ELF-1 (cell line): ENCODE data around the gene P2RX3.
"Not testable (repeated sequence)": the region's sequence is repeated elsewhere in the genome, so short reads cannot be mapped to it uniquely, and the experiment has no call there.

ENCODE experiments used
- DNase-seq: peaks from one replicate; pipeline ENCODE4 v3.0.0-alpha.2; 2016; ENCODE audit warnings: low read depth, low spot score

P2RX3 gene

DNA sequence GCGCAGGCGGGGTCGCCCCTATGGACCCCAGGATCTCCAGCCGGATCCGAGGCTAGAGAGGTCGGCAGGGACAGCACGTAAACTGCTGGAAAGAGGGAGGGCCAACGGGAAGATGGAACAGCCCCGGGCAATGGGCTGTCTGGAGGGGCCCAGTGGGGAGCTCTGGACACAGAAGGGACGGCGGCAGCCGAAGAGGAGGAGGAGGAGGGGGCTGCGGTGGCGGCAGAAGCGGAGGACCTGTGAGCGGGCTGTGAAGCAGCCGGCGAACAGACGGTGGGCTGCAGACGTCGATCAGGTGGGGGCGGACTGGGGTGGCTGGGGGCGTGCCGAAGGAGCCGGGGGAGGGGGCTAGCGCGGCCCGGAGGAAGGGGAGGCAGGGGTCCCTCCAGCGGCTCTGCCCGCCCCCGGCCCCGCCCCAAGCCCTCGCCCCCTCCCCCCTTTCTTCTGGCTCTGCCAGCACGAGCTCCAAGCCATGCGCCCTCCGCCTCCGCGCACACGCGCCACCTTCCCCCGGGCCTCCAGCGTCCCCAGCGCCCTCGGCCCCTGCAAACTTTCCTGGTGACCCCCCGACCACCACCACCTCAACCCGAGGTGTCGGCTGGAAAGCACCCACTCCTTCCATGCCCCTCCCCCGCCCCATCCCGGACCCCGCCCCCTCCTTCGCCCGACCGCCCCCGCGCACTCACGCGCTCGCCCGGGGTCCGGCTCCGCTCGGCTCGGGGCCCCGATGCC, 13.8 kb upstream of the P2RX3 start:
- DNase-seq = peak; percentile 86

DNA sequence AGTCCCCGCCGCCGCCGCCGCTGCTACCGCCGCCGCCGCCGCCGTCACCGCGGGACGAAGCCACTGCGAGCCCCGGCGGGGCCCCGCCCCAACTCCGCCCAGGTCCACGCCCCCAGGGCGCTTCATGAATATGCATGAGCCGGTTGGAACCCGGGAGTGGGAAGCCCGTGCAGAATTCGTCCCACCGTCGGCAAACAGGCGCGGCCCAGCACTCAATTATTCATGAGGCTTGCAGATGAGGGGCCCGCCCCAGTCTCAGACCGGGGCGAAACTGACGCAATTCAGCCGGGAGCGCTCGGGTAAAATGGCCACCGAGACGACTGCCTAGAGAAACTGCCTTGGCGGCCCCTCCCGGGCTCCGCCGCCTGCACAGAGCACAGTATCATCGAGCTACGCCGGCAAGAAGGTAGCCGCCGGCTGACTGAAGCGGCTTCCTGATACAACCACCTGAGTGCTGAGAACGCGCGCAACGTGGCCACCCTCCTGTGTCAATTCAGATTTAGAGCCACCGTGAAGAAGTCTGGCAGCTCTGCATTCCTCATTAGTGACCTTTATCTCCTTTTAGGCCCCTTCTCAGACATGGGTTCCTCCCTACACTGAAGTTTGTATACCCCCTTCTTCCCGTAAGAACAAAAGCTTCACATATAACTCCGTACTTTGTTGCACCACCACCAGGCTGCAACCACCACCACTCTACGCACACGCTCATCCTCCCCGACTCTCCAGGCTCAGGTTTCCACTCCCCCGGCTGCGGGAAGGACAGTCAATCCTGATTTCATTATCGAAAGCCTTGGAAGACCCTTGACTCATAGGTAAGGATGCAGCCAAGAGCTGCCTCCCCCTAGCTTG, 13.0 kb upstream of the P2RX3 start, which contains the start of gene TNKS1BP1:
TNKS1BP1 (minus strand) TSS at position 67 of the 849 bp plus-strand sequence. CDS start 3,067 bp downstream, outside the sequence.
- DNase-seq = peak; percentile 99

DNA sequence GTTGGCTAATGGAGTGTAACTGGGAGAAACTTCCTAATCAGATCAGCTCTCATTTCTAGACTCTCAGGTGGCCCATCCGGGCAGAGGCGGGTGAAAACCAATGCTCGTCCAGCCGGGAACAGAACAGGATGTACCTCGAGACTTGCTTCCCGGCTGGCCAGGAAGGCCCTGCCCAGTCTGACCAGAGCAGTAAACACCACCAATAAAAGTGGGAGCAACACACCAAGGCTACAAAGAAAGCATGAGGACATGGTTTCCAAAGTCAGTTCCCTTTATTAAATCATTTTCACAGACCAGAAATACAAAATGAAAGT, 12.5 kb upstream of the P2RX3 start:
- DNase-seq = no peak

DNA sequence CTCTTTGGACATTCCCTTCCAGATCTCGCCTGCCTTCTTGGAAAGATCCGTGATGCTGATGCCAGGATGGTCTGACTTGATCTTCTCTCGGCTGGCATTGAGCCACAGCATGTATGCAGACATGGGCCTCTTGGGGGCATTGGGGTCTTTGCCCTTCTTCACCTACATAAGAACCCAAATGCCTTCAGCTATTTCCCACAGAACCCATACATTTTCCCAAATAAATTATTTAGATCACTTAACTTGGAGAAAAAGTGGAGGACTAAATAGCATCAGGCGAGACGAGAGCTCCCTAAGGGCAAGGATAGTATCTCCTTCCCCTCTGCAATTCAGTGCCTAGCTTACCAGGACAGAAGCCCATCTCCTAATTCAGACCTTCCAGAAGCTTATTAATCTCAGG, 10.4 kb upstream of the P2RX3 start:
- DNase-seq = no peak

DNA sequence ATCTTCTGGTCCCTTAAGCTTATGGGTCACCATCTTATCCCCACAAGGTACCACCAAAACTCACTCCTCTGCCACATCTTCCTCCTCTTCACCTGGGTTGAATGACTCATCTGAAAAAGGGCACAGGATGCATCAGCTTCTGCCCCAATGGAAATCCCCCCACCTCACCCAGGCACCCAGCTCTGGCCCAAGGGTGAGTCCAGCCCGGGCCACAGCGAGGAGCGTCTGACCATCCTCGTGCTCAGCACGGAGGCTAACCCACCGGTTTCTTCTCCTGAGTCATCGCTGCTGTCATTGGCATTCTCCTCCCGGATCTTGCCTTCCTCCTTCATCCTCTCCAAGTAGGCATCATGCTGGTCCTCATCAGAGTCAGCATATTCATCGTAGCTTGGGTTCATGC, 8.1 kb upstream of the P2RX3 start:
- no peak for DNase-seq

DNA sequence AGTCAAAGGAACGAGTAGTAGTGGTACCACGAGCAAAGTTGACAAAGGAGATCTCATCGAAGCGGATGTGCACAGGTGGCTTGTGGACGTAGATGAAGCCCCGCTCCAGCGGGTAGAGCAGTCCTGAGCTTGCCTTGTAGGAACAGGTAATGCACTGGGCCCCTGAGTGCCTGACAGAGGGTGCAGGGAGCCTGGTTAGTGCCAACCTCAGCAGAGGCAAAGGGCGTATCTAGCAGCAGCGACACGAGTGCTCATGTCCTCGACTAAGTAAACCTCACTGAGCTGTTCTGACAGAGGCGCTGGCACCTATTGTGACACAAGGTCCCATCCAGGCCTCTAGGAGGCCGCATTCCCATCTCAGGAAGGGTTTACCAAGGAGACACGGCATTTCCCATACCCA, 6.4 kb upstream of the P2RX3 start:
- no peak for DNase-seq

DNA sequence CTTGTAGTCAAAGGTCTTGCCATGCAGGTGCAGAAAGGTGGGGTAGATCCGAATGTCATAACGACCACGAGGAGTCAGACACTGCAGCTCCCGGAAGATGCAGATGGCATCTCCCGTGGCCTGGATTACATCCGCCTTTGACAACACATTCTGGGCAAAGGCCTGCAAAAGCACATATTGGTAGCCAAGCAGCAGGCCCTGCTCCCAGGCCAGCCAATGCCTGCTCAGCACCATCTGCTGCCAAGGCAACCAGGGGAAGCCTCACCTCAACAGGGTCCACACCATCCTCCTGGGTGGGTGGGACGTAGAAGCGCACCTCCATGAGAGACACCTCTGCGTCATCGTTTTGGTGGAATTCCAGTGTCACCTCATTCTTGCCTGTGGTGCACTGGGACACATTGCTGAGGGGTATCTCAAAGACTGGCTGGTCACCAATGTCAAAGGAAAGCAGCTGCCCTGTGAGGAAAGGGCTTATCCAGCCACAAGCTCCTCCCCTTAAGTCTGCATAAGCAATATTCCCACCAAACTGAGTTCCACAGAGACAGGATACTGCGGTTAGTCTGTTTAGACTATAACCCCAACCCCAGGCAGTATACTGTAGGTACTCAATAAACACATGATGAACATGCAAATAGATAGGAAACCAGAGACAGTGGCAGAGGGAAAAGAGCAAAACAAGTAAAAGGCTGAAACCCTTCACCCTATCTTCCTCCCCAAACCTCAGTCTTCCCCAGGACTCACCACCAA, 5.3 kb upstream of the P2RX3 start:
- DNase-seq = no peak

DNA sequence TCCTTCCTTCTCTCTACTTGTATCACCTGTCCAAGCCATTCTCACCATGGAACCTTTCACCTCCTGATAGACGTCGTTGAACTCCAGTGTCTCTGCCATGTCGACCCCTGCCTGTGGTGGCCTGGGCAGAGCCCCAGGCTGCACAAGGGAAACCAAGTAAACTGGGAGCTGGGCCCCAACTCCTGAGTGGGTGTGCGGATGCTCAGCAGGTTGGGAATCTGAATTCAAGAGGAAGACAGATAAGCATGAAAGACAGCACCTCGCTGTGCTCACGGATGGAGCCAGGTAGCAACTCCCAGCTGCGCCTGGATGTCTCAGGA, 3.2 kb upstream of the P2RX3 start:
- no peak for DNase-seq

DNA sequence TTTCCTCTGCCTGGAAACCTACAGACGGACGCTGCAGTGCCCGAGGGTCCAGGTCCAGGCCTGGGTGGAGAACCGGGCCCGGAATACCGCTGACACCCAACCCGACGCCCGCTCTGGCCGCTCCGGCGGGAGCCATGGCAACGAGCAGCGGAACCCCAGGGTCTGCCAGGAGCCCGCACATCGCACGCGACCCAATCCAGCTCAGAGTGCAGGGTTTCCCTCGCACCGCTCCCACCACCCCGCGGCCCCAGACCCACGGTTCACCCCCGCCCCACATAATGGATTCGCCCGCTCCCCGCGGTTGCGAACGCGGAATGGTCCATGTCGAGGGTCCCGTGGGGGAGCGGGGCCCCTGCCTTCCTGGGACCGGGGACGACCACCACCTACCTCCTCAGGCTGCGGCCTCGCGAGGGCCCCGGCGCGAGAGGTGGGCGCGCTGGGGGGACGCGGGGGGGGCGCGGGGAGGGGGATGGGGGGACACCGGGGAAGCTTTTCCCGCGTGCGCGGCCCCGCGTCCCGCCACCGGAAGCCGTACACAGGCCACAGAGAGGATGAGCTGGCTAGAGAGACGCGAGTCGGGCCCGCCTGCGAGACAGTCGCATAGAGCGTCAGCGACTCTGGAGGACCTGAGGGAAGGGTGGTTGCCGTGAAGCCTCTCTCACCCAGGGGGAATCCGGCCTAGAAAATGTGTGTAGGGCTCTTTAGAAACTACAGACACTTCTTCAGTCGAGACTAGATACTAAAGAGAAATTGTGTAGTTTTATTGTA, 2.6 kb upstream of the P2RX3 start, which contains the start of gene SSRP1:
SSRP1 (minus strand) TSS at position 550 of the 768 bp plus-strand sequence. CDS start 771 bp downstream, outside the sequence.
- DNase-seq = peak; percentile 76

DNA sequence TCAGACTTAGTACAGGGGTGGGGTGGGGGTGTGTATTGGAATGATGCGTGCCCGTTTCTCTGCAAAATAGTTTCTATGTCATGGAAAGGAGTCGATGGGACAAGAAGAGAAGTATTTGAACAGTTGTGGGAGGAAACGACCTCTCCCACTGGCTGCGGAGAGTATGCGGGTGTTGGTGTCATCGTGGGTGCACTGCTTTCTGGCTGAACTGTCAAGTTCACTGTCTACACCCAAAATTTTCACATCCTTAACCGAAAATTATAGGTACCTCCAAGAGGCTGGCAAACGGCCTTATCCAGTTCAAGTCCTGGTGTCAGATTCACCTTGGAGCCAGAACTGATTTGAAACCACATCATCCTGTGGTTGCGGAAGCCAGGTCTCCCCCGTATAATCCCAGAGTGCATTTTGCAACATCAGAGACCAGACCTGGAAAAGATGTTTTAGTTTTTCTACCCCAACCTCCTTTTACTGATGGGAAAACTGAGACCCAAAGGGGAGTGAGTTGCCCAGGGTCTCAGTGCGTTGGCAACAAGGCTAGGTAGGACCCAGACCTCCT, 2.0 kb upstream of the P2RX3 start:
- DNase-seq = no peak

DNA sequence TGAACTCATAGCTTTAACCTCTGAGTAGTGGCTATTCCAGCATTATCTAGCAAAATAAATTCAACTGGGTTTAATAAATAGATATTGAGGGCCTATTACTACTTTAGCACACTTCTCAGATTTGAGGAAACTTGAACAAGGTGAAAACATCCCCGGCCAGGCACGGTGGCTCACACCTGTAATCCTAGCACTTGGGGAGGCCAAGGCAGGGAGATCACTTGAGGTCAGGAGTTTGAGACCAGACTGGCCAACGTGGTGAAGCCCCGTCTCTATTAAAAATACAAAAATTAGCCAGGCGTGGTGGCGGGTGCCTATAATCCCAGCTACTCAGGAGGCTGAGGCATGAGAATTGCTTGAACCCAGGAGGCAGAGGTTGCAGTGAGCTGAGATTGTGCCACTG, 1.3 kb upstream of the P2RX3 start:
- not testable (repeated sequence) for DNase-seq

DNA sequence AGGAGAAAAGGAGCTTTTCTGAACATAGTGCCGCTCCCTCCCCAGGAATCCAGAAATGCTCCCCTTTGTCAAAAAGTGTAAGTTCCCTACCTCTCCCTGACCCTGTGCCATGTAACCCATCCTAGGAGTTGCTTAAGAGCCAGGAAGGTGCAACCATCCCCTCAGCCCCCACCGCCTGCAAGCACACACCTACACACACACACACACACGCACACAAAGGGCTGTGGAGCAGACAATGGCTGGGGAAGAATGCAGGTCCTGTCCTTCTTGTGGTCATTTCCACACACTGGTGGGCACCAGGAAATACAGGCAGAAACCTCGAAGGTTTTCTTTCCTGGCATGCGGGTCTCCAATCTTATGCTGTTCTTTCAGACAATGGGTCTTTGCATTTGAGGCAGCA, 1.2 kb downstream of the P2RX3 start:
- DNase-seq = no peak

DNA sequence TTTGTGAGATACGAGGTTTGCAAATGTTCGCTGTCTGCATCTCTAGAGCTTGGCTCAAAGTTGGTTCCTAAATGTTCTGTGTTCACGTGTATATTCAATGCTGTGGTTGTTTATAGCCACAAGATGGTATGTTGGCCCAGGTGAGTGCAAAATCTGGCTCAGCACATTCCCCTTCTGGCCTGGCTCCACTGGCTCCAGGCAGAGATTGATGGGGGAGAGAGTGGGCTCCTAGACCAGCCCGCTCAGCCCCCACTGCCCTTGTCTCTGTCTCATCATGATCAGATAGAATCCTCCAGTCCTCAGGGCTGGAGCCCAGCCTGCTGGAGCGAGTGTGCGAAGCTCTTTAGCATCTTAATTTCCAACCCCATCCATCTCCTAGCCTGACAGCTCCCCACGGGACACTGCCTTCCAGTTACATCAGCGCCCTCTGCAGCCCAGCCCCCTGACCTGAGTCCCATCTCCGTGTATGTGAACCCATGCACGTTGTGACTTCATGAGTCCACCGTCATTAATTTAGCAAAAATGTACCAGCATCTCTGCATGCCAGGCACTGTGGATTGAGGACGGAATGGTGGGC, 2.0 kb downstream of the P2RX3 start:
- DNase-seq = peak; percentile 95

DNA sequence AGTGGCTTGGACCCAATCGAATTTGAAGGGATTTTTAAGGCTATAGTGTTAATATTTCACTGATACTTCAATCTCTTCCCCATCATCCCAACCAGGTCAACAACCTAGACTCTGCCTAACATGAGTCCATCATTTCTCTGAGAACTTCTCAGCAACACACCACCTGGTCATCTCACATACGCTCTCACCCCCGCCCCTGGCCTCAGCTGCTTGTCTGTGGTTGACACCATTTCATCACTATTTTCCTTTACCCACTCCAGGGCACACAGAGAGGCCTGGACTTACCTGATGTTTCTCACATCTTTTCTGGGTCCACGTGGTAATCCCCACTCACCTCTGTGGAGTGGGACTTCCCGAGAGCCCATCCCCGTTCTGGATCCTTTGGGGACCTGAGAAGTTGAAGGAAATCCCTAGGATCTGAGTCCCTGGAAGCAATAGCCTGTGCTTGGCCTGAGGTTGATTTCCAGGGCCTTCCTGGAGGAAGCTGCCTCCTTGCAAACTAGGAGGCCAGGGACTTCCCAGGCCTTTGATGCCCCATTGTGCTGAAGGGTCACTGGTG, 3.2 kb downstream of the P2RX3 start:
- no peak for DNase-seq

DNA sequence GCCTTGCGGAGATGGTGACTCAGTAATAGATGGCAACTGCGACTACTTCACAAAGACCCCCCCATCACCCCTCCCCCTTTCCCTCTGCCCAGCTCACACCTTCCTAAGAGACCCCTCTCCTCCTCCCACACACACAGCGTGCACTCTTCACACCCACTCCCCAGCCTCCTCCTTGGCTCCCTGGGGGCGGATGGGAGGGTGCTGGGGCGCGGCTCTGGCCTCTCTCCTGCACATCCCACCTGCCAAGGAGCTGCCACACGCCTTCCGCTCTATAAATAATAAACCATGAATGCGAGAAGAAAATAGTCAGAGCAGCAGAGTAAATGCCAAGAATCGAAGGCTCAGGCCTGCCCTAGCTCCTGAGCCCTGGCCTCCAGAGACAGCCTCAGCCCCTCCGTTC, 4.5 kb downstream of the P2RX3 start:
- no peak for DNase-seq

DNA sequence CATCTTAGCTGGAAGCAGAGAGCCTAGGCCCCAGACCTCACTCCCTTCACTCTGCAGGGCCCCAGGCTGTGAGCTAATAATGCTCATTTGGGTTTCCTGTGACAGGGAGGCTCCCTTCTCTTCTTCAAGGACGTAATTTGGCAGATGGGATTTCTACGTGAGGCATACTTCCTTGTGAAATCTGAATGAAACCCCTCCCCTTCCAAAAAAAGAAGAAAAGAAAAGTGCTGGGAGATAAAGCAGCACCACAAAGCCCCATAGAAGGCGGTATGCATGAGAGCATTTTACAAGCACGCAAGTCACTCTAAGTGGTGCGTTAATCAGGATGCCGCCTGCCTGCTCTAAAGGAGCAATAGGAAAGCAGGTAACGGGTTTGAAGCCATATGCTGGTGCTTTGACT, 5.7 kb downstream of the P2RX3 start:
- peak; percentile 29 for DNase-seq

DNA sequence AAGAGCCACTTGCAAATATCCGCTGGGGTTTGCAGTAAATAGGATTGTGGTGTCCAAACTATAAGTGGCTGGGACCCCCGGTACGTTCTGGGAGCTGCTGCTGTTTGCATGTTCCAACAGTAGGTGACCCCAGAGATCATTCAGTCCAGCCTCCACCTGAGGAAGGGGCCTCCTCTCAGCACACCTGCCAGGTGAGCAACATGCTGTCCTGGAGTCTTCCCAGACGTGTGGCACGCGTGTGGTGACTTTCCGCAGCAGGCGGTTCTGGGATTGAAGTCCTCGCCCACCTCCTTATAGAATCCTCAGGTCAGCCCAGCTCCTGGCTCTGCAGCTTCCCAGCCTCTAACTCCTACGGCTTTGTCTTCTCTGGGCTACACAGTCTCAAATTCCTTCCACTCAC, 6.7 kb downstream of the P2RX3 start:
- no peak for DNase-seq

DNA sequence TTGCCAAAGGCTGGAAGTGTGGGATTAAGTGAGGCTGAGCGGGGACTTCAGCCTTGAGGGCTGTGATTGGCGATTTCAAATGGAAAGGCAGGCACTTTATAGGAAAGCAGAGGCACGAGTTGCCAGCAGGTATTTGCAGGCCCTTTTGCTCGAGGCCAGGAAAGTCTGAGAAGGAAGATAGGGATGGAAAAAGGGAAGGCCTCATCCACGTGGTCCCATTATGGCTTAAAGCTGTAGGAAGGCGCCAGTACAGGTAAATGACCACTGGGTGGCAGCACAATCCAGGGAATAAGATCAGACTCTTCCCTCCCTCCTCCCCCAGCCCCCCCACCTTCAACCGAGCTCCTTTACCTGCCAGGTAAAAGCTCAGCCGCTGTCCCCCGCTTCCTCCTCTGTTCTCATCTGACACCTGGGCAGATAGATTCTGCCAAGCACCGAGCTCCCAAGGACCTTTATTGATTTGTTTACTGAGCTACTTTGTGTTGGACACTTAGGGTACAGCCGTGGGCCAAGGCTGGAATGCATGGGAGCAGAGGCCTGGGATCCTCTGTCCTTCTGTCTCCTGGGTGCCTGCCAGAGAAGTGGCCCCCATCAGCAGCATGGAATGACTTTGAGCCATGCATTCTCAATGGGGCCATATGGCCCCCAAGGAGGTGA, 7.5 kb downstream of the P2RX3 start:
- peak; percentile 83 for DNase-seq

DNA sequence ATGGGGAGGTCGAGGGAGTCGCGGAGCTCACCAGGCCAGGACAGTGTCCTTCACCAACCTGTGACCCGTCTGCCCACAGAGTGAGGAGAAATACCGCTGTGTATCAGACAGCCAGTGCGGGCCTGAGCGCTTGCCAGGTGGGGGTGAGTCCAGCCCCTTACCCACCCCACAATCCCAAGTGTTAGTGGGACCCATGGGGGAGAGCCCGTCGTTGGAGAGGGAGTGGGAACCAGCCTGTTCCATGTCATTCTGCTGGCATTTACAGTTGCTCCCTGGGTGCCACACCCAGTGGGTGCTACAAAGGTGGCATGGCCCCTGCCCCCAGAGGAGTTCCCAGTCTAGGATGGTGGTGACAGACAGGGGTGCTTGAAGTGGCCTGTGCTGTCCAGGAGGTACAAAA, 9.2 kb downstream of the P2RX3 start:
- DNase-seq = no peak

DNA sequence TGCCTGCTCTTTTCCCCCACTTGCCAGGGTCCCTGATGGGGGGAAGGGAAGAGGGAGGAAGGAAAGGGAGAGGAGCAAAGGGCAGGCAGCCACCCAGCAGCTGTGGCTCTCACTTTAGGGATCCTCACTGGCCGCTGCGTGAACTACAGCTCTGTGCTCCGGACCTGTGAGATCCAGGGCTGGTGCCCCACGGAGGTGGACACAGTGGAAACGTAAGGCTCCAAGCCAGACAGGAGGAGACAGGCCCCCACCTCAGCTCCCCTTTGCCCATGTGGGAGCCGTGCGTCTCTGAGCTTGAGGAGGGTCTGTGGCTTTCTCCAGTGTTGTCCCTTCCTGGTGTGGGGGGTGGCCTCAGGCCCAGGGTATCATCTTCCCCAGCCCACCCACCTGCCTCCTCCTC, 9.9 kb downstream of the P2RX3 start:
- DNase-seq = no peak
